ENCODE data around the gene TPM1.

GRCh38 chr15:63072023-63072650, 29.6 kb downstream of the TPM1 start:
- no peak for TF ChIP-seq POLR2A (IDR thresholded peaks at IDR 0.05; ENCODE audit: low read depth)
- TF ChIP-seq CTCF (IDR thresholded peaks at IDR 0.05) = no peak
- TF ChIP-seq POLR2AphosphoS5 (IDR thresholded peaks at IDR 0.05) = peak in 1 of 2 donors; percentile 31
